ENCODE results near the gene ANKRD6.

The ANKRD6 gene

DNA sequence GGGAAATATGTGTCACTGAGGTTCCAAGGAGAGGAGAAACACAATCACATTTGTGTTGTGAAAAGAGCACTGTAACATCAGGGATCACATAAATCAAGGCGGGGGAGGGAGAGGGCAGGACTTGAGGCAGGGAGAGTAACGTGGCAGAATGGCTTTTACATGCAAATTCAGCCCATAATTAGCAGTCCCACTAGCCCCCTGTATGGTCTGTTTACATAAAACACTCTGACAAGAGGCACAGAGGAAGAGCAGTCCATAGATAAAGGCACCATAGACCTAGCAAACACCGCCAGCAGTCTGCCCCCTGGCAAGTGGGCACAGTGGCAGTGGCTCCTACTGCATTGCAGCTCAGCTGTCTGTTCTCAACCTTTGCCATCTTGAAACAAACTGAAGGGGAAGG, 122.9 kb downstream of the ANKRD6 start:
- DNase-seq (ENCODE audit: low spot score) (no peak), FAIRE-seq (no peak)

DNA sequence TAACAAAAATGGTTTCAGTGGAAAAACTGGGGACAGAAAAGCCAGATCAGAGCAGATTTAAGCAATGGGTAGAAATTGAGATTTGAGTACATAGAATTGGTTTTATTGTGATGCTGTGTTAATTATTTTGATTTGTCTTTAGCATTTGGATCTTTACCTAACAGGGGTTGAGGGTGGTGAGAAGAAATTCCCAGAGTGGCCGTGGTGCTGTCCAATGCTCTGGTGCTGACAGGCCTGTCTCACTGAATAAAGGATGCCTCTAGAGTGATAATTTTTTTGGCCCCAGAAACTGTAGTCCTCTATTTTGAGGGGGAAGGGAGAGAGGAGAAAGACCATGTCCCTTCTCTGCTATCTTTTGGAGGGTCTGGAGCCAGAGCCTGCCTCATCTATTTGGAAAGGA, 126.5 kb downstream of the ANKRD6 start:
- FAIRE-seq (no peak), DNase-seq (ENCODE audit: low spot score) (no peak)

DNA sequence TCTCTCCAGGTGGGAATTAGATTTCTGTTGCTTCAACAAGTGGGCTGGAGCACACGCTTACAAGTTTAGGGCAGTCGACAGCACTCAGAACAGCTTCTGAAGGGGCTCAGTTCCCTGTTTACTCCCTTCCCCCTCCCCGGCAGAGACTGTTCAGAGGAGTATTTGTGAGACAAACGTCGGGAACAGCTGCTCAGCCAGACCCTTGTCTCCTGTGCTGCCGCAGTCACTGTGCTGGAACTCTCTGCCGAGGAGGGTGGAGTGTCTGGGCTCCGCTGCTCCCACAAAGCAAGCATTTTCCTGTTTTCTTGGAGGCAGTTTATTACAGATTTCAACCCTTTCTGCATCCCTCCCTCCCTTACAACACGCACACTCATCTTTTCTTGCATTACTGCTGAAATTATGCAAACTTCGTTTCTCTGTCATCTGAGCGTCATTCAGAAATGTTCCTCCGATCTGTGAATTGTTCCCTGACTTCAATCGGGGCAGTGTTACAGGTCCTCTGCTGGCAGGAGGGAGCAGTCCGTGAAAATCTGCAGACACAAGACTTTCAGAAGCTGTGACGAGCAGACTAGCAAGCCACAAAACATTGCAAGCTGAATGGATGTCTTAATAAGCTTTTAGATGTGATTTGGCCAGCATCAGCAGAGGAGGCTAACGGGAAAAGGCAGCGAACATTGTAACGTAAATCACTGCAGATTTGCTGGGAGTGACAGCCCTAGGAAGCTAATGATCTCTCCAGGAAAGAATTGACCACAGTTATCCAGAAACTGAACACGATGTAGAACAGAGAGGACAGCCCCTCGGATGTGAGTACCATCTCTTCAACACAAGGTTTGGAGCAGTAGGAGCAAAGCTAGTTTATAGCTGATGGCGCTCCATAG, 129.4 kb downstream of the ANKRD6 start:
- FAIRE-seq, result no peak
- DNase-seq (ENCODE audit: low spot score), result no peak

DNA sequence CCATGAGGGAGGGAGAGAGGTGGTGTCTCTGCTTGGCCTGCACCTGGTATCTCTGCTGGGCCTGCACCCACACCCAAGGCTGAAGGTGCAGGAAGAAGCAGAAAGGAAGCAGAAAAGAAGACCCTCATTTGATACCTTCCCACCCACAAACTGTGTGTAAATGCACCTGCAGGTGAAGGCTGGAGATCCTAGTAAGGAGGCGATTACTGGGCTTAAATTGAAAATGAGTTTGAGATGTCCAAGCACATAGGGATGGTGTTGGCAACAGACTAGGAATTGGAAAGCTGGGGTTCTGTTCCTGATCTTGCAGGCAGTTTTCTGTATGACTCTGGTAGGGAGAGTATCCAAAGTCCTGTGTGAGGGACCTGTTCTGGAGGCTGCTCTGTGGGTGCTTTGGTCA, 130.9 kb downstream of the ANKRD6 start:
- DNase-seq (ENCODE audit: low spot score) (no peak), FAIRE-seq (no peak)

DNA sequence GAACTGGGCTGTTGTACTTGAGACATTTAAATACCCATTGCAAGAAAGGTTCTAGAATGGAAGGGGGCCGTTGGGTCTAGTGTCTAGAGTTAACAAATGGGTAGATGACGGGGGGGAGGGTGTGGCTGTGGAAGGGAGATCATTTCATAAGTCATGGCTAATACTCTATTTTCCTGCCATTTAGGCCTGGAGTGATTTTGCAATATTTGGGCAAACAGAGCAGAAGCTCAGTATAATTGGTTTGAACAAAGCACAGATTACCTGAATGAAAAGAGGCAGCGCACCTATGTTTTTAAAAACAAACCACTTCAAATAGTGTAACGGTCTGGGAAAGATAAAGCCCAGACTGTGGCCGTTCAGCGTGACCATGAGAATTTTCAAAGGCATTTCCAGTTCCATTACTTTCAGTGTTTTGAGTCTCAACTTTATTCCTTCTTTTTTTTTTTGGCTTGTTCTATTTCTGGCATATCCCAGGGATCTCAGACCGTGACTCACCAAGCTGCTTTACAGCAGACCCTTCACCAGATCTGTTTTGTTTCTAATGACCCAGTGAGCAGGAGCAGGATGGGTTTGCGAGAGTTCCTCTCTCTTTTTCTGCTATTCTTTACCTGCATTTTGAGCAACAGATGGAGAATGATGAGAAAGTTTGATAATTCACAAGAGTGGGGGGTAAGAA, 131.9 kb downstream of the ANKRD6 start:
- FAIRE-seq (no peak), DNase-seq (ENCODE audit: low spot score) (no peak)

DNA sequence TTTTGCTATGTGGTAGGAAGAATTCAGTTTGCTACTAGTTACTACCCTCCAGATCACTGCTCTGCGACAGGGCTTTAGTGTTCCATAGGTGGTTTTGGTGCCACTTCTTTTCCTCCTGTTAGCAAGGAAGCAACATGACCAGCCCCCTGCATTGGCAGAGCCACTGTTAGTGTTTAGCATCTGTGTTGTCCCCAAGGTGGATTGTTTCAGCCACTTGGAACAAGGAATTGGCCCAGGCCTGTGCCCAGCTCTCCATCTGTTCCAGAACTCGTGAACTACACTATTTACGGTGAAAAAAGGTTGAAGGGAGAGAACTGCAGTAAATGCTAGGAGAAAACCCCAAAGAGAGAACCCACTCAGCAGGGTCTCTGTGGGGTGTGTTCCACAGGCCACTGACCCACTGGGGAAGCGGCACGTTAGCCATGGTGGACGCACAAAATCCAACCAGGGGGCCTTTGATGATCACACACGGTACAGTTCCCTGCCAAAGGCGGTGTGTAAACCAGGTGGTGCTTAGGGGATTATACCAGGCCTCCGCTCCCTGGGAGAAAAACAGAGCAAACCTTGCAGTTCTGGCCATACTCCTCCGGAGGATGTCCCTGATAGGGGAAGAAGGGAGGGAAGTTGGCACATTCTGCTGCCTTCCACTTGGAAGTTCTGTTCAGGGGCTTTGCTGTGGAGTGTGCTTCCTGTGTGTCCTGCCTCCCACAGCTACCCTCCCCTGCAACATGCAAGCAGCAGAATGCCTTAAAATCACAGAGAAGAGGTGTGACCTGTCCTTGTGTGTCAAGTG, 133.3 kb downstream of the ANKRD6 start:
- FAIRE-seq, result no peak
- DNase-seq (ENCODE audit: low spot score), result no peak

DNA sequence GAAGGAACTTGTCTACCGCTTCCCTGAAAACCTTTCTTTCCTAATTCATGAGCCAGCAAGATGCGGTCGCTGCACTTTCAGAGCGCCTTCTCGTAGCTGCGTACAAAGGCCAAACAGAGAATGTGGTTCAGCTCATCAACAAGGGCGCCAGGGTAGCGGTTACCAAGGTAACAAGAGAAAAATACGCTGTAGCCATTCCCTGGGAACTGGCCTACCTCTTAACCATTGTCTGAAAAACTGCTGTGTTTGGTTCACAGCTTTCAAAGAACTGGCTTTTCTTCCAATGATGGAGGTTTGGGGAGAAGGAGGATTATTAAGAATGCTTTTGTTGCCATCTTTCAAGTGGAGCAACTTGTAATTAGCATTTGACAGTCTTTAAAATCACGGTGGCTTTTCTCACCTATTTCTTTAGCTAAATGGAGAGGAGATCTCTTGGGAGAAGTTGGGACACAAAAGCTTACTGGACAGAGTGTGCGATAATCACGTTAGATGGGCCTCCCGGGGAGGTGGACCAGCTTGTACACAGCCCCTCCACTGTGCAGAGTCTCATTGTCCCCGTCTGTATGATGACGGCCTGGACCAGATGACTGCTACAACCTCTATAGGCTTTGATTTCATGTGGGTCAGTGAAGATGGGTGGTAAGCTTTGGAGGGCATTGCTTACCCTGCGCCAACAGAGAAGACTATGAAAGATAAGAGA, 134.1 kb downstream of the ANKRD6 start:
- DNase-seq (ENCODE audit: low spot score) (no peak), FAIRE-seq (no peak)

DNA sequence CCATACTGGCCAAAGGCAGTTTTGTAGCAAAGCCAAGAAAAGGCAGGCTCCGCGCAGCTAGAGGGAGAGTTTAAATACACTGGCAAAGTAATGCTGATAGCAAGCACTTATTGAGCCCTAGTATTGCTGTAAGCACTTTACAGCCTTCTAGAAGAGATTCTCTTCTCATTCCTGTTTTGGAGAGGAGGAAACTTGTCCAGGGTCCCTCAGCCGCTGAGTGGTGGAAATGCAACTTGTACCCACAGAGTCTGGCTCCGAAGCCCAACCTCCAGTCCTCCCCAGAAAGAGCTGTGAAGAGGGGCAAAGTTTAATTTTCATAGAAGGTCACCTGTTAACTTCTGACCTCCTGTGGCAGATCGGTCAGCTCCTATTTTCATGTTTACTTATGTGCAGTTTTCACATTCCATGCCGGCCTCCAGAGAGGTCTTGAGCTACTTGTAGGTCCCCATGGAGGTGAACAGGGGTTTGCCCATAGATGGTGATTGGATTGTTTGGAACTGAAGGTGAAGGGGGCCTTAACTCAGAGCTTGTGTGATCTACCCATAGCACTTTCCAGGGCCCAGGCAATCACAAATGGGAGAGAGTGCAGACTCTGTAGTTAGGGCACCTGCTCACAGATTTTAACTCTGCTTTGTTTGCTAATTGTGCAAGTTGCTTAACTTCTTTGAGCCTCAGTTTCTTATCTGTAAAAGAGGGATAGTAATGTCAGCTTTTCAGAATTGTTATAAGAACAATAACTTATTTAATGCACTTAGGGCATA, 134.9 kb downstream of the ANKRD6 start:
- DNase-seq (ENCODE audit: low spot score) (no peak), FAIRE-seq (no peak)

DNA sequence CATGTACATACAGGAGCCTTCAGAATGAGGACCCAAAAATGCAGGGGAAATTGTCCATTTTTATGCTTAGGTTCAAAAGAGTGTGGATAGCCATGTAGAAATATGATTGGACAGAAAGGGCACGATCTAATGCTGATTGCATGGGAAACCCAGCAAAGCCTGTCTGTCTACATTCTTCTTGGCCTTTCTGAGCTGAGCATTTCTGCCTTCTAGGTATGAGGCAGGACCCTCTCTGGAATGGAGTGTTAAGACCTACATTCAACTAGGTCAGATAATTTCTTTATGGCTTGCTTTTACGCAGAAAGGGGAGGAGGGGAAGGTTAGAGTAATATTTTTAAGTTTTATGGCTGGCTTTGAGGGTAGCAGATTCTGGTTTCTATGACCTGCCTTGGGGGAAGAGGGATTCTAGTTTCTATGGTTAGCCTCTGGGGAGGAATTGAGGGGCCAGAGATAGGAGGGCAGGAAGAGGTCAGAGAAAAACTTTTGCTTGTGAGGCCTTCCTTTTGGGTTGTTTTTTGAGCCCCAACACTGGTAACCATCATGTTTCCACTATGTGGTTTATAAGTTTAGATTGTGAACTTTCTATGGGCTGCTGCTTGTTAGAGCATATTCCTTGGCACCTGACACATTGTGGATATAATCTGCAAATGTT, 142.1 kb downstream of the ANKRD6 start:
- no peak for FAIRE-seq
- no peak for DNase-seq (ENCODE audit: low spot score)

DNA sequence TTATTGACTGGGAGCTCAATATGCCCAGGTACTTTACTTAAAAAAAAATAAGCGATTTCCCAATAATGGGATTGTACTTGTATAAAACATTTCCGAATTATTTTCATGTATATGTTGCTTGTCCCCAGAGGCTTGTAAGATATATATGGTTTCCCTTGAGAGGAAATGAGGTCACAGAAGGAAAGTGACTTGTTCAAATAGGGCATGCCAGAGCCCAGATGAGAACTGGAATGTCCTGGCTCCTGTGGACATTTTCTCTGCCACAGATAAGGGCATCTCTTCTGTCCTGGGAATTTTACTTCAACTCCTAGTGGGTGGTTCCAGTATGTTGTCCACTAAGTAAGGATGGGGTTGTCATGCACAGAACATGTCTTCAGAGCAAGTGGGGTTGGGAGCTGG, 142.6 kb downstream of the ANKRD6 start:
- no peak for FAIRE-seq
- no peak for DNase-seq (ENCODE audit: low spot score)

DNA sequence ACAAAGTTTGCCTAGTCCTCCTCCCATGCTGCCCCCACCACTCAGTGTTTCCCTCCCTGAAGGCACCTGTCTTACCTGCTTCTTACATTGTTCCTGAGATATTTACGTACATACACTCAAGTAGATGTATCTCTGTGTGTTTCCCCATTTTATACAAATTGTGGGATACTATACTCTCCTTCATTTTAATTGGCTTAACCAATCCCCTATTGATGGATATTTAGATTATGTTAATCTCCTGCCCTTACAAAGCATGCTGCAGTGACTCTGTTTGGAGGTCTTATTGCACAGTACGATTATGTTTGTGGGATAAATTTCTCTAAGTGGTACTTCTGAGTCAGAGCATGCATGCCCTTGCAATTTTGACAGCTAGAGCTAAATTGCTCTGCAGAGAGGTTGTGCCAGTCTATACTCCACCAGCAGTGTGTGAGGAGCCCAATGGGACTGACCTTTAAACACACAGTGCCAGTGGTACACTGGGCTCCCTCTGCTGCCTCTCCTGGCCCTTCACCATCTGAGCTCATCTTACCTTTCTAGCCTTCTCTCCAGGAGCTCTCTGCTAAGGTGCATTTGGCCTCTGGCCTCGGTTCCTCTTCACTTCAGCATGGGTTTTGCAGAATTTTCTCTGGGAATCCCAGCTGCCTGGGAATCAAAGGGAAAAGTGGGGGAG, 148.2 kb downstream of the ANKRD6 start:
- FAIRE-seq (no peak), DNase-seq (ENCODE audit: low spot score) (no peak)

DNA sequence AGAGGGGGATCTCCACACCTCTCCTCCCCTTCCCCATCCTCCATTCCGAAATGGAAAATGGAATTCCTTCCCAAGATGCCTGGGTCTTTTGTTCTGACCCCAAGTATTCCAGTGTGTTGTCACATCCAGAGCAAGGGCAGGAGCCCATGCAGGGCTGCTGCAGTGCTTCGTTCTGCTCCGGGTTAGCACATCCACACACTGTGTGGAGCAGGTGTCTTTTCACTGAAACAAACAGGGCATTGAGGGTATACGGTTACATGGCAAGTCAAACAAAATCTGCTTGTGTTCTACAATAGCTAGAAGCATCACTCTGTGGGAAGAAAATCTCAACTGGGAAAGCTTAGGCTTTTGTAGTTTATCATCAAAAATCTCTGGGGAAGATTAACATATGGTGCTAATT, 148.7 kb downstream of the ANKRD6 start:
- DNase-seq (ENCODE audit: low spot score), result no peak
- no peak for FAIRE-seq

DNA sequence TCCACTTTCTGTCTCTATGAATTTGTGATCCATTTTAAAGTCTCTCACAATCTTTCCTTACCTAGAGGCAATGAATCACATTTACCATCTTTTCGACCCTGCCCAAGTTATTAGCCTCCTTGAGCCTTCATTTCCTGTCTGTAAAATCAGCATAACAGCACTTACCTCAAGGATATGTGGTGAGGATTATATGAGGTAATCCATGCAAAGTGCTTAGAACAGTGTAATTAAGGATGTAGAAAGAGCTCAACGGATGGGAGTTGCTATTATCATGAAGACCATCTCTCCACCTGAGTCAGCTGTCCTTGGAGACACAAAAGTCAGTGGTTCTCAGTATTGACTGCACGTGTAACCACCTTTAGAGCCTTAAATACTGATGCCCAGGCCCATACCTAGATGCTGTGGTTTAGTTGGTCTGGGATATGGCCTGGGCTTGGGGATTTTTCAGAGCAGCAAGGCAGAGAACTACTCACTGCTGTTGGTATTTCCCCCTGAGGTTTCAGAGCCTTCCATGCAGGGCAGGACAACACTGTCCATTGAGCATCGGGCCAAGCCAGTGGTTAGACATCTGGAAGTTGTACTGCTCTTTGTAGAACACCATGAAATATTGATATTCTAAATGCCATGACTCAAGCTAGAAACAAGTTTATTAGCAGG, 149.8 kb downstream of the ANKRD6 start:
- DNase-seq (ENCODE audit: low spot score), result no peak
- FAIRE-seq, result no peak

DNA sequence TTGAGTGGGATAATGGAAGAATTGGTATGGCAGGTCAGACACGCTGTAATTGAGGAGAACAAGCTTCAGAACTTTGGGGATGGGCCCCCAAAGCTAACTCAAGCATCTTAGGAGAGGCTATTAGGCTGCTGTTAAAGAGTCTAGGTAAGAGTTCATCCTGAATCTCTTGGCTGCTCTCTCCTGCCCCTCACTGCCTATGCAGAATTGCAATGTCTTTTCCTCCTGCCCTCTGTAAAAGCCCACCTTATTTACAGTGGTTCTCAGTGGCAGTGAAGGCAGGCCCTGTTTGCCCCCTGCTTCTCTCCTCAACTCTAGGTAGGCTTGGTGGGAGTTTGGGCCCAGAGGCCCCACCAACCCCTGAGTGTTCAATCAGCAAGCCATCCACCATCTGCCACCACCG, 150.6 kb downstream of the ANKRD6 start:
- DNase-seq (ENCODE audit: low spot score), result no peak

DNA sequence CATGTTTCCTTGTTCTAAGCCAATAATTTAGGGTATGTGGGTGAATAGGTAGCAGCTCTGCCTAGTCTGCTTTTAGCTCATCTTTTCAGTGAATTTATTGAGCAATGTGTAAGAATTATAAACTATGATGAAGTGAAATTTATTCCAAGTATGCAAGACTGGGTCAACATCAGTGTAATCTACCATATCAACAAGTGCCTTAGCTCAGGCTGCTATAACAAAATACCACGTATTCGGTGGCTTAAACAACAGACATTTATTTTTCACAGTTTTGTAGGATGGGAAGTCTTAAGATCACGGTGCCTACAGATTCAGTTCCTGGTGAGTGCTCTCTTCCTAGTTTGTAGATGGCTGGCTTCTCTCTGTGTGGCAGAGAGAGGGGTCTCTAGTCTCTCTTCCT, 151.6 kb downstream of the ANKRD6 start:
- FAIRE-seq (no peak), DNase-seq (ENCODE audit: low spot score) (no peak)

More for the DNA sequence above, 150.6 kb downstream of the ANKRD6 start:
- FAIRE-seq, result no peak

DNA sequence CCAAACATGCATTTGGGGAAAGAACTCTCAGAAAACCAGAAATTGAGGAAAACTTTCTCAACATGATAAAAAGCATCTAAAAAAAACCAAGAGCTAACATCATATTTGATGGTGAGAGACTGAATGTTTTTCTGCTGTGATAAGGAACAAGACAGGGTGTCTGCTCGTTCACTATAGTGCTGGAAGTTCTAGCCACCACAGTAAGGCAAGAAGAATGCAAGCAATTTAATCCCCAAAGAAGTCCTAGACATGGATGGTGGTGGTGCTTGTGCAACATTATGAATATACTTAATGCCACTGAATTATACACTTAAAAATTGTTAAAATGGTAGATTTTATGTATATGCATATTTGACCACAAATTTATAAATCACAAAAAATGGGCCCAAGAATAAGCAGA, 152.2 kb downstream of the ANKRD6 start:
- DNase-seq (ENCODE audit: low spot score) (no peak), FAIRE-seq (no peak)

DNA sequence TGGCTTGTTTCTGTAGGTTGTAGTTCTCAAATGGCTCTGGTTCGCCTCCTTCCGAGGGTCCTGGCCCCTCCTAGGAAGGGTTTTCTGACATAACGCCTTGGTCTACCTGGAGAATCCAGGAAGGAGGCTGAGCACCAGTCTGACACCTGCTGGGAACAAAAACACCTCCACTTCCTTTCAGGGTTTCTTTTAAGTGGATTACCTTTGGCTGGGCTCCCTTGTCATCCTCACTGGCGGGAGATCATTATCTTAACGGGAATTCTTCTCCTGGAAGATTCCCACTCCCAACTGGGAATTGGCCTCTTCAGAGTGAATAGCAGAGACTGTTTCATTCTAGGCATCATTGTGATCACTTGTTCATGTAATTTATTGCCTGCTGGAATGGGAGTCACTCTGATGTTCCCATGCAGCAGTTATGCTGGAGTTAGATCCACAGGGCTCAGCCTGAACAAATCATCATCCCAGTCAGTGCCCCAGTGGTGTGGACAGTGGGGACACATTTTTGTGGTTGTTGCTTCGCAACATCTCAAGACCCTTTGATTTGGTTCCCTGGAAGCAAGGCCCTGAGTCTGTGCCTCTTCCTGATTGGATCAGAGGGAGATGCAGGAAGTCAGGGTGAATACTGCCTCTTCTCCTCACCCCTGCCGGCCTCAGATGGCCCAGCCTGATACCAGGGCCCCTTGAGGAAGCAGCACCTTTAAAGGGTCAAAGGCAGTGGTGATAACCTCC, 156.5 kb downstream of the ANKRD6 start:
- DNase-seq (ENCODE audit: low spot score), result no peak
- no peak for FAIRE-seq

DNA sequence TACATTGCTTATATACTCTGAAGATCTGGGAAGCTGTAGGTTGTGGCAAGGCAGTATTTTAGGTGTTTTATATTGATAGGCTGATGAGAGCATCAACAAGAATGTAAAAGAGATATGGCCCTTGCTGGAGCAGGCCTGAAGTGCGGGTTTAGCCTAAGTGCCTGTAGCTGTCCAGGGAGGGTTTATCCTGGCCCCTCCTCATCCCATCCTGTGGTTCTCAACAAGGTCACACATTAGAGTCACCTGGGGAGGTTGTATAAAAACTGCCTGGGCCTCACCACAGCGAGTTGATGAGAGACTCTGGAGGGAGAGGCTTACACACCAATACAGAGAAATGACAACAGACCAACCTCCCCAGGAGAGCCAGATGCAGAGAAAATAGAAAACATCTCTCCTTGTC, 157.2 kb downstream of the ANKRD6 start:
- FAIRE-seq (no peak), DNase-seq (ENCODE audit: low spot score) (no peak)

DNA sequence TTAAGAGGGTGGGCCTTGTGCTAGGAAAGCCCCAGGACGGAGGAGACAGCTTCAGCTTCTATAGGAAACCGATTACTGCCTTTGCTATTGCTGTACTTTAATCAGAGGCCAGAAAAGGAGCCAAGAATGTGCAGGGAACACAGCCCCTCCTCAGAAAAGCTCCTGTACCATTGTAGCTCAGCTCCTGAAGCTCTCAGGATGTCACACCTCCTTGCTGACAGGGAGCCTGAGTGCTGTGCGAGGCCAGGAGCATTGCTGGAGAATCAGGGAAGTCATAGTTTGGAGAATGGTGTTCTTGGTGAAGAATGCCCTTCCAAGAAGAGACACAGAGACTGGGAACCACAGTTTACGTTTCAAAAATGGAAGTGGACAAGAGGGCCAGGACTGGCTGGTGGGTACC, 158.8 kb downstream of the ANKRD6 start:
- FAIRE-seq (no peak), DNase-seq (ENCODE audit: low spot score) (no peak)
